Measurements from ENCODE around the gene CCDC85B. TPM values are rescaled to one million over a fixed set of nuclear protein-coding genes. Genes with fewer than 3 reads are reported as not detected.
A peak's percentile ranks its signal among the peaks of the same experiment; 100 is the strongest.

The CCDC85B gene
- total and polyA plus RNA-seq, 2 of the 13 experiments (the other 11 are each of a cell fraction or from before 2014, with no cell fraction given), result 8.2 to 19.5 TPM

DNA sequence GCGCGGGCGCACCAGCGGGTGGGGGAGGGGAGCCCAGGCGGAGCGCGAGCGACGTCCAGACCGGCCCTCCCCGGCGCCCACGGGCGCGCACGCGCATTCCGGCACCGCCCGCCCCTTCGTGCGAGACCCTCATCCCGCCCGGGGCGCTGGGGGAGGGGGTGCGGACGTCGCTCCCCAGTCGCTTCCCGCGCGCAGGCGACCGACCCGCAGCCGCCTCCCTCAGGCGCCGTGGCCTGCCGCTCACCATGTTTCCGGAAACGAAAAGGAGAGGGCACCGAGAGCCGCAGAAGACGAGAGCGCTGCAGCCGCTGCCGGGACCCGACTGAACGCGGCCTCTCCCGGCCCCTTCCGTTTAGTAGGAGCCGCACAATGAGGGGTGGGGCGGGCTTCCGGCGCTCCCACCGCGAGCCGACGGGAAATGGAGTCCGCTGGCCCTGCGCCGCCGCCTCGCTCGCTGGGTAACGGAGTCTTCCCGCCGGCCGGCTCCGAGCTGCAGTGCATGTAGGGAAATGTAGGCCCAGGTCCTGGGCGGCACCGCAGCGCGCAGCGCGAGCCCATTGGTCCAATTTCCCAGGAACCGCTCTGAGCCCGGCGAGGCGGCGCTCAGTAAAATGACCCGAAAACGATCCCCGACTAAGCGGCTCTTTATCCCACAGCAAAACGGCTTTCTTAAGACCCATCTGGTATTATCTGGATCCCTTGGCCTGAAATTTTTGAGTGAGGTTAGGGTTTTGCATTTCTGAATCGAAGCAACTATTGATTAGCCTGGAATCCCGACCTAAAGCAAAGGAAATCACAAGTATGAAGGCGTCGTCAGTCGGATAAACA lies 32.4 kb upstream of the CCDC85B start, which contains the start of gene CFL1 (continued):
- TF ChIP-seq ARID5B (CRISPR knock-in tag; IDR thresholded peaks at IDR 0.05) (no peak; the same call in 1 of the 2 replicates), ZNF709 (CRISPR knock-in tag; IDR thresholded peaks at IDR 0.05) (0 out of 2 replicates have a peak, but pooled peaks have one; percentile 14), CHD2 (IDR thresholded peaks at IDR 0.05; ENCODE audit: low read depth, low read length) (no peak; the same call in 1 of the 2 replicates), SP4 (CRISPR knock-in tag; IDR thresholded peaks at IDR 0.05) (peak; percentile 75), ZNF761 (CRISPR knock-in tag; conservative IDR thresholded peaks at IDR 0.05) (peak; percentile 53; the same call in 1 of the 2 replicates), REPIN1 (CRISPR knock-in tag; IDR thresholded peaks at IDR 0.05; ENCODE audit: borderline replicate concordance, low read depth) (0 out of 2 replicates have a peak, but pooled peaks have one; percentile 68), NBN (conservative IDR thresholded peaks at IDR 0.05) (no peak), XRCC5 (optimal IDR thresholded peaks at IDR 0.05; ENCODE audit: low read length) (no peak), GFI1 (CRISPR knock-in tag; IDR thresholded peaks at IDR 0.05; ENCODE audit: borderline replicate concordance) (no peak; the same call in 1 of the 2 replicates), ZNF629 (CRISPR knock-in tag; conservative IDR thresholded peaks at IDR 0.05) (no peak), MAX (IDR thresholded peaks at IDR 0.05) (peak; percentile 68; the same call in 1 of the 2 replicates), NFE2L2 (IDR thresholded peaks at IDR 0.05; ENCODE audit: low read length) (no peak), ZNF800 (CRISPR knock-in tag; IDR thresholded peaks at IDR 0.05) (peak; percentile 26; the same call in 1 of the 2 replicates), ZNF280B (CRISPR knock-in tag; IDR thresholded peaks at IDR 0.05; ENCODE audit: borderline replicate concordance) (no peak), MEIS1 (CRISPR knock-in tag; IDR thresholded peaks at IDR 0.05; ENCODE audit: borderline replicate concordance) (peak; percentile 44; the same call in 1 of the 2 replicates), ZNF773 (CRISPR knock-in tag; IDR thresholded peaks at IDR 0.05; ENCODE audit: borderline replicate concordance) (no peak), ZFP1 (CRISPR knock-in tag; IDR thresholded peaks at IDR 0.05) (0 out of 2 replicates have a peak, but pooled peaks have one; percentile 41), ZNF180 (CRISPR knock-in tag; IDR thresholded peaks at IDR 0.05; ENCODE audit: borderline replicate concordance, low read depth) (no peak)
- TF ChIP-seq, protein P1, sequence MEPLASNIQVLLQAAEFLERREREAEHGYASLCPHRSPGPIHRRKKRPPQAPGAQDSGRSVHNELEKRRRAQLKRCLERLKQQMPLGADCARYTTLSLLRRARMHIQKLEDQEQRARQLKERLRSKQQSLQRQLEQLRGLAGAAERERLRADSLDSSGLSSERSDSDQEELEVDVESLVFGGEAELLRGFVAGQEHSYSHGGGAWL (CRISPR knock-in tag; IDR thresholded peaks at IDR 0.05), result no peak
- TF ChIP-seq, protein P2, sequence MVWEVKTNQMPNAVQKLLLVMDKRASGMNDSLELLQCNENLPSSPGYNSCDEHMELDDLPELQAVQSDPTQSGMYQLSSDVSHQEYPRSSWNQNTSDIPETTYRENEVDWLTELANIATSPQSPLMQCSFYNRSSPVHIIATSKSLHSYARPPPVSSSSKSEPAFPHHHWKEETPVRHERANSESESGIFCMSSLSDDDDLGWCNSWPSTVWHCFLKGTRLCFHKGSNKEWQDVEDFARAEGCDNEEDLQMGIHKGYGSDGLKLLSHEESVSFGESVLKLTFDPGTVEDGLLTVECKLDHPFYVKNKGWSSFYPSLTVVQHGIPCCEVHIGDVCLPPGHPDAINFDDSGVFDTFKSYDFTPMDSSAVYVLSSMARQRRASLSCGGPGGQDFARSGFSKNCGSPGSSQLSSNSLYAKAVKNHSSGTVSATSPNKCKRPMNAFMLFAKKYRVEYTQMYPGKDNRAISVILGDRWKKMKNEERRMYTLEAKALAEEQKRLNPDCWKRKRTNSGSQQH (CRISPR knock-in tag; IDR thresholded peaks at IDR 0.05; ENCODE audit: low read depth), result peak; percentile 91

Measured in HepG2 (cell line).